Endothelial cell of umbilical vein (primary cell): ENCODE measurements around the gene PROK1. TPM values are rescaled to one million over a fixed set of nuclear protein-coding genes. Genes with fewer than 3 reads are reported as not detected.

ENCODE experiments used
- BruUV-seq: library from RNA; stranded (reverse); fragments of 400-500 nt; replicated peaks from 2 replicates; lab custom pipeline; 2021; lab: Mats Ljungman, UMichigan
- CTCF ChIA-PET: fragments of 300-600, 350-600 bp; sonication (Branson Sonifier 250); formaldehyde crosslinking; loops from one replicate; lab custom pipeline; 2021; ENCODE audit warnings: antibody characterized with exemption, inconsistent platforms; lab: Charles Lee
- POLR2A ChIA-PET: fragments of 300-600, 350-600 bp; sonication (Branson Sonifier 250); formaldehyde crosslinking; loops from one replicate; lab custom pipeline; 2021; ENCODE audit warnings: antibody characterized with exemption, inconsistent platforms; lab: Charles Lee
- DNase-seq: peaks from one replicate; pipeline ENCODE4 v3.0.0-alpha.2; 2011; ENCODE audit warnings: low read depth, low spot score
- FAIRE-seq: peaks from 2 replicates; lab custom pipeline; 2011; peaks lifted over from hg19 to GRCh38; lab: Jason Lieb, UNC
- H2AFZ ChIP-seq: 2 replicates; pipeline ENCODE4 v1.6.0; 2012; ENCODE audit warnings: low read depth, low read length, control low read depth, inconsistent platforms
- H3K27ac ChIP-seq: 2 replicates; pipeline ENCODE4 v1.5.1; 2011; ENCODE audit warnings: low read depth, mild to moderate bottlenecking, control low read depth, low read length, moderate library complexity; ENCODE audit not compliant: insufficient read depth
- H3K27me3 ChIP-seq, 2 experiments: 2 replicates each; pipeline versions ENCODE4 v1.6.0 to v1.6.1; 2011; ENCODE audit warnings: low read length in 2 of 2, mixed read lengths in 1 of 2; ENCODE audit not compliant: control insufficient read depth in 2 of 2, insufficient read depth in 2 of 2
- H3K36me3 ChIP-seq, 2 experiments: 2 replicates in 1 of 2; 3 replicates in 1 of 2; pipeline ENCODE4 v1.5.1; 2011; ENCODE audit warnings: low read length in 2 of 2, mild to moderate bottlenecking in 1 of 2, moderate library complexity in 1 of 2; ENCODE audit not compliant: control insufficient read depth in 2 of 2, insufficient read depth in 2 of 2; ENCODE audit errors: extremely low read depth in 1 of 2
- H3K4me1 ChIP-seq: 3 replicates; pipeline ENCODE4 v1.5.1; 2011; ENCODE audit warnings: mild to moderate bottlenecking, low read length; ENCODE audit not compliant: control insufficient read depth, insufficient read depth; ENCODE audit errors: extremely low read depth
- H3K4me2 ChIP-seq: 2 replicates; pipeline ENCODE4 v1.6.1; 2011; ENCODE audit warnings: low read length, control low read depth, mixed read lengths; ENCODE audit not compliant: insufficient read depth
- H3K4me3 ChIP-seq, 3 experiments: fragments of 200-600 bp in 1 of 3; sonication (generic), shearing (Covaris generic) in 1 of 3; replicated peaks in 1 of 3; 2 replicates each; pipeline ENCODE4 v1.5.1; 2011 to 2016; ENCODE audit warnings: control low read depth in 3 of 3, low read length in 3 of 3, mild to moderate bottlenecking in 2 of 3, inconsistent platforms in 1 of 3, low read depth in 1 of 3, moderate library complexity in 1 of 3; ENCODE audit not compliant: insufficient read depth in 1 of 3
- H3K79me2 ChIP-seq: 2 replicates; pipeline ENCODE4 v1.6.0; 2012; ENCODE audit warnings: low read length, inconsistent platforms; ENCODE audit not compliant: control insufficient read depth, insufficient read depth
- H3K9ac ChIP-seq: replicated peaks from 2 replicates; pipeline ENCODE3; 2011; ENCODE audit warnings: low read length, control low read depth; ENCODE audit not compliant: insufficient read depth; ENCODE audit errors: extremely low read depth
- H3K9me1 ChIP-seq: replicated peaks from 3 replicates; pipeline ENCODE4 v1.6.0; 2011; ENCODE audit warnings: mild to moderate bottlenecking, low read length; ENCODE audit not compliant: control insufficient read depth, insufficient read depth; ENCODE audit errors: extremely low read depth
- H3K9me3 ChIP-seq: replicated peaks from 2 replicates; pipeline ENCODE4 v1.5.1; 2012; ENCODE audit warnings: low read length, inconsistent platforms; ENCODE audit not compliant: control insufficient read depth, insufficient read depth
- H4K20me1 ChIP-seq: replicated peaks from 2 replicates; pipeline ENCODE3; 2011; ENCODE audit warnings: mild to moderate bottlenecking, low read length; ENCODE audit not compliant: control insufficient read depth, insufficient read depth; ENCODE audit errors: extremely low read depth
- EZH2 ChIP-seq: IDR thresholded peaks from 2 replicates; pipeline ENCODE4 v1.6.1; 2012; ENCODE audit warnings: borderline replicate concordance, low read depth, mild to moderate bottlenecking, moderate library complexity, low read length, inconsistent platforms; ENCODE audit not compliant: severe bottlenecking
- FOS ChIP-seq: IDR thresholded peaks from 2 replicates; pipeline ENCODE4 v1.6.1; 2011; ENCODE audit warnings: mild to moderate bottlenecking, low read length, moderate library complexity, borderline replicate concordance; ENCODE audit not compliant: insufficient read depth
- GATA2 ChIP-seq: IDR thresholded peaks from 2 replicates; pipeline ENCODE4 v1.7.0; 2011; ENCODE audit warnings: low read depth, mild to moderate bottlenecking, moderate library complexity, mixed read lengths, low read length; ENCODE audit not compliant: insufficient read length, insufficient read depth
- JUN ChIP-seq: IDR thresholded peaks from 2 replicates; pipeline ENCODE4 v1.6.1; 2011; ENCODE audit warnings: borderline replicate concordance, low read depth; ENCODE audit not compliant: insufficient read length, insufficient read depth
- MYC ChIP-seq: IDR thresholded peaks from one replicate; pipeline ENCODE4 v1.6.1; 2011; ENCODE audit warnings: mild to moderate bottlenecking, low read depth, low read length
- POLR2A ChIP-seq: IDR thresholded peaks from 2 replicates; pipeline ENCODE4 v1.6.1; 2012; ENCODE audit warnings: low read depth, mild to moderate bottlenecking, control low read depth, low read length
- POLR2AphosphoS5 ChIP-seq: IDR thresholded peaks from 2 replicates; pipeline ENCODE4 v1.6.1; 2012; ENCODE audit warnings: low read depth, mild to moderate bottlenecking, control low read depth, low read length, moderate library complexity; ENCODE audit not compliant: insufficient read depth
- dilution Hi-C: fragments of 300-500 bp; cut with MboI; formaldehyde crosslinking; loops from one replicate; pipeline ENCODE4 v1.15.0; 2019; ENCODE audit warnings: low sequenced_read_pairs; ENCODE audit not compliant: extremely low pct_ligation_motif_present
- intact Hi-C: fragments of 100-400 bp; cut with micrococcal nuclease; formaldehyde crosslinking; loops from one replicate; pipeline ENCODE4 v1.10.0; 2022
- polyA plus RNA-seq, 4 experiments: library from polyadenylated mRNA; depleted of rRNA in 3 of 4; stranded (reverse) in 3 of 4; unstranded in 1 of 4; fragments of >200 nt; gene quantifications; 2 replicates each; pipeline versions ENCODE4 v1.2.1 to v1.2.3, GENCODE V29; 2011 to 2012; ENCODE audit warnings: missing spikeins in 1 of 4
- total RNA-seq: library from RNA; stranded (reverse); gene quantifications from 2 replicates; pipeline ENCODE4 v1.2.3, GENCODE V29; 2021
- TF ChIP-seq, protein P1 (sequence below), 2 donors: IDR thresholded peaks; 1 replicate in 1 of 2; 2 replicates in 1 of 2; pipeline ENCODE4 v1.5.1; 2011; ENCODE audit warnings: low read length in 2 of 2, mild to moderate bottlenecking in 2 of 2, moderate library complexity in 2 of 2, control low read depth in 1 of 2, inconsistent platforms in 1 of 2, low read depth in 1 of 2; ENCODE audit not compliant: insufficient read depth in 1 of 2; ENCODE audit errors: extremely low read depth in 1 of 2
- TF ChIP-seq, protein P2 (sequence below): IDR thresholded peaks from 2 replicates; pipeline ENCODE4 v1.6.1; 2011; ENCODE audit not compliant: insufficient read depth, insufficient read length

The PROK1 gene
- total and polyA plus RNA-seq, 2 donors (not counting 3 experiments of a cell fraction or from before 2014, with no cell fraction given): not detected

- ChIA-PET CTCF (interaction anchor here (1.0 to 2.6 kb wide), 5 partner anchors 12 to 226 kb away, joined by 4 to 11 read pairs (median 5); no protein-coding TSS in a partner anchor), POLR2A (no interaction called here)
- TF ChIP-seq, protein P1, sequence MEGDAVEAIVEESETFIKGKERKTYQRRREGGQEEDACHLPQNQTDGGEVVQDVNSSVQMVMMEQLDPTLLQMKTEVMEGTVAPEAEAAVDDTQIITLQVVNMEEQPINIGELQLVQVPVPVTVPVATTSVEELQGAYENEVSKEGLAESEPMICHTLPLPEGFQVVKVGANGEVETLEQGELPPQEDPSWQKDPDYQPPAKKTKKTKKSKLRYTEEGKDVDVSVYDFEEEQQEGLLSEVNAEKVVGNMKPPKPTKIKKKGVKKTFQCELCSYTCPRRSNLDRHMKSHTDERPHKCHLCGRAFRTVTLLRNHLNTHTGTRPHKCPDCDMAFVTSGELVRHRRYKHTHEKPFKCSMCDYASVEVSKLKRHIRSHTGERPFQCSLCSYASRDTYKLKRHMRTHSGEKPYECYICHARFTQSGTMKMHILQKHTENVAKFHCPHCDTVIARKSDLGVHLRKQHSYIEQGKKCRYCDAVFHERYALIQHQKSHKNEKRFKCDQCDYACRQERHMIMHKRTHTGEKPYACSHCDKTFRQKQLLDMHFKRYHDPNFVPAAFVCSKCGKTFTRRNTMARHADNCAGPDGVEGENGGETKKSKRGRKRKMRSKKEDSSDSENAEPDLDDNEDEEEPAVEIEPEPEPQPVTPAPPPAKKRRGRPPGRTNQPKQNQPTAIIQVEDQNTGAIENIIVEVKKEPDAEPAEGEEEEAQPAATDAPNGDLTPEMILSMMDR (IDR thresholded peaks at IDR 0.05; ENCODE audit: extremely low read depth in 1 of 2, insufficient read depth in 1 of 2, low read depth in 1 of 2, low read length in 2 of 2): no peak
- dilution Hi-C loops (no loop called here), intact Hi-C loops (no loop called here)
- FAIRE-seq (no peak), DNase-seq (no peak)
- Histone ChIP-seq H2AFZ (no peak overlapping the region), H3K4me1 (no peaks in the 10 kb centered on the region), H3K9ac (no peak overlapping the region), H4K20me1 (no peaks in the 10 kb centered on the region), H3K9me1 (no peaks in the 10 kb centered on the region), H3K36me3 (no peaks in the 10 kb centered on the region), H3K4me2 (no peak overlapping the region), H3K27ac (no peak overlapping the region), H3K27me3 (peaks cover 6 to 16% of the 10 kb centered on the region in 2 experiments), H3K4me3 (no peak overlapping the region), H3K9me3 (no peaks in the 10 kb centered on the region), H3K79me2 (no peaks in the 10 kb centered on the region)
- BruUV-seq: no TSS peak
Measured at GRCh38 chr1:110434946-110435345, 16.0 kb upstream of the PROK1 start.

DNA sequence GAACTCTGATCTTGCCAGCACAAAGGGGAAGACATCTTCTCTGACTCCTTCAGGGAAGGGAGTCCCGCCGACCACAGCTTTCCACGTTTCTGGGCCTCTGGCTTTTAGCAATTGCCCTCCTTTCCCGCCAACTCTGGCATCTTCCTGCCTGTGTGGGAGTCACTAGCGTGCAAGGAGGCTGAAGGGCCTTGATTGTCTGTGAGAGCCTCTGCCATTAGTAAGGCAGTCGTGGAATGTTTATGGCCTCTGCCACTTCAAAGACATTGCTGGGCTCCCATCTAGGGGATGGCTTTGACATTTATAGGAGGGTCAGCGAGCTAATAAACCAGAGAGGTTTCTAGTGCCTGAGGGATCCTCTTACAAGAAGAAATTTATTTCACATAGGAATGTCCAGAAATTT, 14.3 kb upstream of the PROK1 start:
- Histone ChIP-seq H2AFZ (no peak overlapping the region), H4K20me1 (no peaks in the 10 kb centered on the region), H3K36me3 (no peaks in the 10 kb centered on the region), H3K79me2 (no peaks in the 10 kb centered on the region), H3K9ac (no peak overlapping the region), H3K27ac (no peak overlapping the region), H3K4me2 (no peak overlapping the region), H3K4me3 (no peak overlapping the region), H3K4me1 (no peaks in the 10 kb centered on the region), H3K9me3 (no peaks in the 10 kb centered on the region), H3K9me1 (no peaks in the 10 kb centered on the region), H3K27me3 (peaks cover 9 to 10% of the 10 kb centered on the region in 2 experiments)
- intact Hi-C loops: no loop called here
- FAIRE-seq: no peak
- ChIA-PET CTCF (interaction anchor here (1.1 to 3.1 kb wide), 5 partner anchors 18 to 59 kb away, joined by 3 to 16 read pairs (median 4); no protein-coding TSS in a partner anchor), POLR2A (no interaction called here)
- BruUV-seq: no TSS peak
- TF ChIP-seq, protein P2, sequence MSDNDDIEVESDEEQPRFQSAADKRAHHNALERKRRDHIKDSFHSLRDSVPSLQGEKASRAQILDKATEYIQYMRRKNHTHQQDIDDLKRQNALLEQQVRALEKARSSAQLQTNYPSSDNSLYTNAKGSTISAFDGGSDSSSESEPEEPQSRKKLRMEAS: no peak
- TF ChIP-seq, protein P1 (IDR thresholded peaks at IDR 0.05; ENCODE audit: extremely low read depth in 1 of 2, insufficient read depth in 1 of 2, low read depth in 1 of 2, low read length in 2 of 2): no peak
- TF ChIP-seq FOS (no peak), GATA2 (no peak), JUN (no peak), MYC (no peak), POLR2AphosphoS5 (no peak), POLR2A (no peak), EZH2 (no peak)
- no peak for DNase-seq
- dilution Hi-C loops: no loop called here
